GM18520 (cell line): ENCODE results near the gene CERS1.

Source experiments
- ATAC-seq: cut with Tn5 transposase; IDR thresholded peaks from one replicate; pipeline ENCODE4 v1.9.1; 2021; ENCODE audit not compliant: unreplicated experiment

The CERS1 gene

GRCh38 chr19:18895824-18896341 is at the start of gene CERS1:
Gene CERS1, minus strand, starts transcription at chr19:18896158. Its CDS starts 86 bp downstream, at chr19:18896072.
- no peak for ATAC-seq

- no peak for ATAC-seq
These were observed 49.3 kb upstream of the CERS1 start for GRCh38 chr19:18945297-18945696.

GRCh38 chr19:18943465-18943864 is 47.5 kb upstream of the CERS1 start:
- ATAC-seq: no peak

- ATAC-seq: no peak
These were observed 46.7 kb upstream of the CERS1 start for GRCh38 chr19:18942692-18943091.

GRCh38 chr19:18941628-18942354 is 45.8 kb upstream of the CERS1 start:
- ATAC-seq: no peak

GRCh38 chr19:18940769-18941627 is 45.0 kb upstream of the CERS1 start, which contains the start of gene HOMER3:
Gene HOMER3, minus strand, starts transcription at chr19:18941217. Its CDS starts 2,235 bp downstream, at chr19:18938982.
- no peak for ATAC-seq

- ATAC-seq: no peak
These were observed 44.2 kb upstream of the CERS1 start for GRCh38 chr19:18939922-18940768.

GRCh38 chr19:18939163-18939562 is 43.2 kb upstream of the CERS1 start:
- ATAC-seq: no peak

GRCh38 chr19:18933297-18933696 is 37.3 kb upstream of the CERS1 start:
- ATAC-seq: no peak

GRCh38 chr19:18932216-18932841 is 36.4 kb upstream of the CERS1 start:
- no peak for ATAC-seq

- ATAC-seq: no peak
These were observed 35.6 kb upstream of the CERS1 start for GRCh38 chr19:18931316-18932162.

- ATAC-seq: no peak
These were observed 33.4 kb upstream of the CERS1 start for GRCh38 chr19:18929311-18929710.

- ATAC-seq: no peak
These were observed 32.3 kb upstream of the CERS1 start for GRCh38 chr19:18928018-18928805.

GRCh38 chr19:18924684-18925213 is 28.8 kb upstream of the CERS1 start:
- ATAC-seq: no peak

- no peak for ATAC-seq
These were observed 26.4 kb upstream of the CERS1 start for GRCh38 chr19:18922228-18922985.

GRCh38 chr19:18921593-18921992 is 25.6 kb upstream of the CERS1 start:
- ATAC-seq: no peak

- no peak for ATAC-seq
These were observed 24.4 kb upstream of the CERS1 start for GRCh38 chr19:18920400-18920799.

GRCh38 chr19:18919900-18920214 is 23.9 kb upstream of the CERS1 start:
- ATAC-seq: no peak
